Subcutaneous preadipocyte (primary cell): ENCODE results near the gene BRMS1. TPM values are rescaled to one million over a fixed set of nuclear protein-coding genes. Genes with fewer than 3 reads are reported as not detected.

Experiments
- small RNA-seq: library from RNA; depleted of rRNA; stranded (forward); fragments of <200 nt; gene quantifications from one replicate; pipeline ENCODE3, GENCODE V24; 2012
- total RNA-seq: library from RNA; depleted of rRNA; stranded (reverse); fragments of >200 nt; gene quantifications from 2 replicates; pipeline ENCODE4 v1.2.3, GENCODE V29; 2012

Gene BRMS1, protein sequence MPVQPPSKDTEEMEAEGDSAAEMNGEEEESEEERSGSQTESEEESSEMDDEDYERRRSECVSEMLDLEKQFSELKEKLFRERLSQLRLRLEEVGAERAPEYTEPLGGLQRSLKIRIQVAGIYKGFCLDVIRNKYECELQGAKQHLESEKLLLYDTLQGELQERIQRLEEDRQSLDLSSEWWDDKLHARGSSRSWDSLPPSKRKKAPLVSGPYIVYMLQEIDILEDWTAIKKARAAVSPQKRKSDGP
- total RNA-seq: 39.7 and 45.0 TPM in 2 replicates

DNA sequence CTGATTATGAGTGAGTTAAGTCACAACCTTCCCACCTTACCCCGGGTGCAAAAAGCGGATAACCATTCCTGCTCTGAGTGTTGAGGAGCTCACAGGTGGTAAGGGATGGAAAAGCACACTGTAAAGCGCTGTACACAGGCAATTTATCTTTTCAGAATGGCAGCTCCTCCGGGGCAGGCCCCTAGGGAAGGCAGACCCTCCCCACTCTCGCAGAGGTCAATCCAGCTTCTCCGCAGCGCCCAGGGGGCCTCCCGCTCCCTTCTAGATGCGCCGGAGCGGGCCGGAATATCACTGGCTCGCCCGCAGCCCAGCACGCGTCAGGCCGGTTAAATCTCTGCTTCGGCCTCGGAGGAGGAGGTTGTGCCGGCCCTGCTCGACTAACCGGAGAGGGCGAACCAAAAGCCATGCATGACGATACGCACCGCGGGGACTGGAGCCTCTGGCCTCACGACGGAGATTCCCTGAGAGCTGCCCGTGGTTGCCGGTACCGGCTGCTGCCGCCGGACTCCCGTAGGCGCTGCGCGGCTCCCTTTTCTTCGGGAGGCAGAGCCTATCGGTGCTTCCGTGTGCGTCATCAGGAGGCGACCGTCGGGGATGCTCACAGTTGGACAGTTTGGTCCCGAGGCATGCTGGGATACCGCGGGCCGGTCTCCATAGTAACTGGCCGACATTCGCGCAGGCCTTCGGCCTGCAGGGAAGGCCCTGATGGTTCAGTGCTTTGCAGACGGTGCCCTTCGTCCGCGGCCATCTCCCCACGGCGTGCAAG is at the start of gene BRMS1:
TSS of gene BRMS1 (minus strand) at position 555 of the 766 bp plus-strand sequence. CDS start 2,870 bp downstream, outside the sequence.

DNA sequence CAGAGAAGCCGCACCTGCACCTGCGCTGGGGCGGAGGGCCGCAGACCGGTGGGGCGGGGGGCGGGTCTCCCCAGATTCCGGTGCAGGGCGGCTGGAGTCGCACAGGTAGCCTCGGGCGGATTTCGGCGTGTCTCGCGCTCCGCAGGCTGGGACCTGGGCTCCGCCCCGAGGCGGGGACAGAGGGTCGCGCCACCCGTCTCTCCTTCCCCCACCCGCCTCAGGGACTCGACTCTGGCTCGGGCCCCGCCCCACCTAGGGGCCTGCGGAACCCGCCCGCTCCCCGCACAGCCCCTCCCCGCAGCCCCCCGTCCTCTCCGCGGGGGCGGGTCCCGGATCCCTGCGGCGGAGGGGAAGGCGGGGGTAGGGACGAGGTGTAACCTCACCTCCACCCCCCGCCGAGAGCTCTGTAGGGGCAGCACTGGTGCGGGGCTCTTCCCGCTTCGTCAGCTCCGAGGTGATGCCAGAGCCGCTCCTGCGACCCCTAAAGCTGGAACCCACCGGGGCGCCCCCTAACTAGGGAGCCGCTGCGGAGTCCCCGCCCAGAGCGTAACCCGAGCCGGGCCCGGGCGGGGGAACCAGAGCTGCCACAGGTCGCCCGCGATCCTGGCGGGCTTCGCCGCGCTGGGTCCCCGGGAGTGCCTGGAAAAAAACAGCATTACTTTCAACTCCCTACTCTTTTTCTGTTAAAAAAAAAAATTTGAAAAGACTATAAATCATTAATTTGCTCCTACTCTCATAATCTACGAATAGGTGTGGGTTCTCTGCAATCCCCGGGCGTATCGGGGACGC is 26.9 kb upstream of the BRMS1 start, which contains the start of gene SLC29A2:
TSS of gene SLC29A2 (minus strand) at position 134 of the 789 bp plus-strand sequence. CDS start 169 bp downstream, outside the sequence.

DNA sequence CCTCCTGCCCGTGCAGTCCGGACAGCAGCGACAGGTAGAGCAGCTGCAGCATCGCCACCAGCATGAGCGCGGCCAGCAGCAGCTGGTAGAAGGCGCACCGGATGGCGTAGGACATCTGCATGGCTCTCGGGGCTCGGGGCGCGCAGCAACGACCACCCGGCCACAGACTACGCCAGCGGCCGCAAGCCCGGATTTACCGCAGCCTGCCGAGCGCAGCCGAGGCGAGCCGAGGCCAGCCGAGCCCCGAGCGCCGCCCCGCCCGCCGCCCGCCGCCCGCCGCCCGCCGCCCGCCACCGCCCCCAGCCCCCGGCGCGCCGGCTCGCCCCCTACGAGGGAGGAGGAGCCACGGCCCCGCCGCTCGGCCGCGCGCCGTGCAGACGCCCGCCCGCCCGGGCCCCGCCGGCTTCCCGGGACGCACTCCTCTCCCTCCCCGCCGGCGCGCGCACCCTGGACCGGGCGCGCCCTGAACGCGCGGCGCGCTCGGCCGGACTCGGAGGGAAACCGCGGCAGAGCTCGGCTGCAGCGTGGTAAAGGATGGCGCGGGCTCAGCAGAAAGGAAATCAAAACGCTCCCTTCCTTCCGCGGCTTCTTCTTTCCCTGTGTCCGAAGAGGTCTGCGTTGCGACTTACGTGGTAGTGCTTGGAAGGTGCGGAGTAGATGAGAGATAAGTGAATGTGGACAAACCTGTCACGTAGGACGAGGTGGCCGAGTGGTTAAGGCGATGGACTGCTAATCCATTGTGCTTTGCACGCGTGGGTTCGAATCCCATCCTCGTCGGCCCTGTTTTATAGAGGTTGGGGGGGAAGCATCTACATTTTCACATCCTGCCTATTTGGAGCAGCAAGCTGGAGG is 2.7 kb upstream of the BRMS1 start, which contains the start of gene B4GAT1:
TSS of gene B4GAT1 (minus strand) at position 205 of the 852 bp plus-strand sequence. CDS start at position 121, 84 bp downstream.

DNA sequence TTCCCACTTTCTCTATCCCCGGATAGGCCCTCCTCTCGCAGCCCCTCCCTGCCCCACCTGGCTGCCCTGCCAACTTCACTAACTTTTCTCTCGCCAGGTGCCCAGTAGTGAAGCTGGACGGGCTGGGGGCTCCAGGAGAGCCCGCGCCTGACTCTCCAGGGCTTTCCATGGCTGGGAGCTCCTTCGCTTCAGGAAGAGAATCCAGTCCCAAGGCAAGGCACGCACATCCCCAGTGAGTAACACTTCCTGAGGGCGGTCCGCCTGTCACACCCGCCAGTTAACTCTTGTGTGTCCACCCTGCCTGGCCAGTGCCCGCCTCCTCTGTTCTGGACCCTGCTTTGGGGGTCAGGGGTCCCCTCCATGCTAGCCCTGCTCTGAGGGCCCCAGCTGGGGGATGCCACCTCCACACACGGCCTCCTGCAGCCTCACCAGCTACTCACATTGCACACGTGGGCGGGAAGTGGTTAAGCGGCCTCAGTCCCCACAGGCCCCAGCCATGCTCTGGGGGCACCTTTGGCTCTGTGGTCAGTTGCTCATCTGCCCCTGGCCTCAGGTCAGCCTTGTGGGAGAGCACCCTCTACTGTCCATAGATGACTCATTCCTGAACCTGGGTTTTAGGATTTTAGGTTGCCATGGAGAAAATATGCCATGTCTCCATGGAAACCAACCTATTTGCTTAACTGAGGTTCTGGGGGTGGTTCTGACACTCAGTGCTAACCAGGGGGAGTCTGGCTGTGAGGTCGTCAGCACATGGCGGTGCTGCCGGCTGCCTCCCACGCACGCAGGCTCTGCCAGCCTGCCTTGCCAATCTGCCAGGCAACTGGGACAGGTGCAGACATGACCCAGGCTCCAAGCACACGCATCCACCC is 8.4 kb downstream of the BRMS1 start, which contains the start of gene RIN1:
TSS of gene RIN1 (minus strand) at position 201 of the 869 bp plus-strand sequence. CDS start at position 169, 32 bp downstream.

DNA sequence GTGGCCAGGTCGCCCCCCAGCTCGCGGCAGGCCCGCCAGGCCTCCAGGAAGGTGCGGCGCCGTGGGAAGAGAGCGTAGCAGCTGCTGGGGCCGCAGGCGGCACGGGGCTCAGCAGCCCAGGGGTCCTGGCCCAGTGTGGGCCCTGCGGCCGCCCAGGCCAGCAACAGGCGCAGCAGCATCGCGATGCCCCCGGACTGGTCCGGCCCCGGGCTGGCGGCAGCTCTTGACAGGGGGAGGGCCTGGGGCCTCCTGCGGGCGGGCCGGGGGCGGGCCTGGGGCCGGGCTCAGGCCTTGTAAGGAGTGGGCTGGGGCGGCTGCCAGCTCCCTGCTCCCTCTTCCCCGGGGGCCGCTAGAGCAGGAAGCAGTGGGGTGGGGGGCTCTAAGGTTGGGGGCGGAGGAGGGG is 28.1 kb downstream of the BRMS1 start, which contains the start of gene CD248:
TSS of gene CD248 (minus strand) at position 196 of the 403 bp plus-strand sequence. CDS start at position 179, 17 bp downstream.

DNA sequence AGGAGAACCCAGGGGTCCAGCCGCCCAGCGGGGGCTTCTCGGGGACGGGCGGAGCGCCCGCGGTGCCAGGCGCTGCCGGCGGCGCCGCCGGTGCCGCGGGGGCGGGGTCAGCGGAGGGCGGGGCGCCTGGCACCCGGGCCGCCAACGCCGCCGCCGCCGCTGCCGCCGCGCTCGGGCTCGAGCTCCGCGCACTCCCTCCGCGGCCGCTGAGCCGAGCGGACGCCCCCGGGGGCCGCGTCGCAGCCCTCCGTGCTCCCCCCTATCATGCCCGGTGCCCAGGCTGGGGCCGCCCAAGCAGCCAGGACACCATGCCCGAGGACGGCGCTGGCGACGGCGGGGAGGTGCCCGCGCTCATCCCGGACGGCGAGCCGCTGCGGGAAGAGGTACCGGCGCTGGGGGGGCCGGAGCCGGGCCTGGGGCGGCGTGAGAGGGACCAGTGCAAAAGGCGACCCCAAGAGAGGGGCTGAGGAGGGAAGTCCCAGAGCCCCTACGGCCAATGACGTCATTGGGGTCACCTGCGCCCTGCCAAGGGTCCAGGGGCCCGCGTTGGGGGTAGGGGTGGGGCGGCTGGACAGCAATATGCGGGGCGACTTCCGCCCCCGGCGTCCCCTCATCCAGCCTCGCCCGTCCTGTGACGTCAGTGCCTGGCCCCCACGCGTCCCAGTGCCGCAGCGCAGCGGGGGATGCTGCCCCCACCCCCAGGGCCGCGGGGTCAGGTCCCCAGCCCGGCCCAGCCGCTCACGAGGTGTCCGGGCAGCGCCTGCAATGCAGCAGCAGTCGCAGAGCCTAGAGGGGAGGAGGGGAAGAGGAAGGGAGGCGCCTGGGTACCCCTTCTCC is 53.0 kb downstream of the BRMS1 start, which contains the start of gene TMEM151A:
TSS of gene TMEM151A (plus strand) at position 189 of the 837 bp plus-strand sequence. CDS start at position 309, 120 bp downstream.

DNA sequence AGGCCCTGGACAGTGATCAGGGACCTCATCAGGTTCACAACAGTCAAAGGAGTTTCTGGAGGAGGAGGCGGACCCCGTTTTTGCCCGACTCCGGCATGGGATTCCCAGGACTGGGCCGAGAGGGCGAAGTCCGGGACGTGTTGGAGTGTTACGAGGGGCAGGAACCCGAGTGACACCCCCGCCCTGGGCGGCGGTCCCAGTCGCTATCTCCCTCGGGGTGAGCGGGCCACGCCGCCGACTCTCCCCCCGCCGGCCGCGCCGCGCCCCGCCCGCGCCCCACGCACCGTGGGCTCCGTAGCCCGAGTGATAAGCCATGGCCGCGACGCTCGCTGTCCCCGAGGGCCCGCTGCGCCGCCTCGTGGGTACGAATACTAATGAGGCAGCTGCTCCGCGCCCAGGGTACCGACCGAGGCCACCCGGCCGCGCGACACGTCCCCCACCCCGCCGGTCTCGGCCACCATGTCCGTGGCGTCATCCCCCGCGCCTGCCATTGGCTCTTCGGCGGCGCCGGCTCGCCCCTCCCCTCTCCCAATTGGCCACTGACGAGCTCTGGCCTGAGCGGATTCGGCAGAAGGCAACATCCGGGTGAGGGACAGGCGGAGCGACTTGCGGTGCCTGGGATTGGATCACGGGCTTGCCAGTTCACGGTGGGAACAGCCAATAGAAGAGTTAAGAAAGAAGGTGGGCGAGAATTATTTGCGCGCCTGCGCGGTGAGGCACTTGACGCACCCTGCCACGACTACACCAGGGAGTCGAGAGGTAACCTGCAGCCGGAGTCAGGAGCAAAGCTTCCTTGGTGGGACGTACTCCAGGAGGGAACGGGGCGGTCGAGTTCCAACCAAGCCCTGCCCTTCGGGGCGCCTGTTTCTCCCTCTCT is 56.0 kb downstream of the BRMS1 start, which contains the start of gene YIF1A:
TSS of gene YIF1A (minus strand) at position 473 of the 877 bp plus-strand sequence. CDS start at position 315, 158 bp downstream.

Small RNA genes within 50 kb of the gene (small RNA-seq; reads per million reads assigned to genes)
- gene RF00017: not detected
- gene RNU1-84P: 2.0 reads per million, percentile 79 among the genes with 10 or more reads in this experiment

Other genes starting within 250 kb of the BRMS1 start
- gene KLC2, start 87.4 kb downstream of the BRMS1 start, total RNA-seq: 14.0 and 17.0 TPM in 2 replicates
- gene RAB1B, start 76.5 kb downstream of the BRMS1 start, total RNA-seq: 81.6 and 93.1 TPM in 2 replicates
- gene CNIH2, start 66.9 kb downstream of the BRMS1 start, total RNA-seq: 0.73 TPM in 1 of 2 replicates, not detected in the other
- 167 and 193 TPM in 2 replicates for gene YIF1A, start 56.0 kb downstream of the BRMS1 start, total RNA-seq
- gene TMEM151A, start 53.2 kb downstream of the BRMS1 start, total RNA-seq: under 0.01 and 0.20 TPM in 2 replicates
- gene CD248, start 28.1 kb downstream of the BRMS1 start, total RNA-seq: 63.5 and 135 TPM in 2 replicates
- 53.3 and 68.2 TPM in 2 replicates for gene RIN1, start 8.7 kb downstream of the BRMS1 start, total RNA-seq
- 17.2 and 19.8 TPM in 2 replicates for gene B4GAT1, start 2.5 kb upstream of the BRMS1 start, total RNA-seq
- gene SLC29A2, start 26.7 kb upstream of the BRMS1 start, total RNA-seq: 0.37 and 0.39 TPM in 2 replicates
- not detected in 2 replicates for gene NPAS4, start 75.9 kb upstream of the BRMS1 start, total RNA-seq
- 38.9 and 43.7 TPM in 2 replicates for gene MRPL11, start 93.7 kb upstream of the BRMS1 start, total RNA-seq
- gene PELI3, start 121.8 kb upstream of the BRMS1 start, total RNA-seq: 8.5 and 11.5 TPM in 2 replicates
- 43.4 and 48.5 TPM in 2 replicates for gene DPP3, start 135.3 kb upstream of the BRMS1 start, total RNA-seq
- 29.1 and 31.2 TPM in 2 replicates for gene BBS1, start 165.5 kb upstream of the BRMS1 start, total RNA-seq
- 8.8 and 12.9 TPM in 2 replicates for gene ZDHHC24, start 200.9 kb upstream of the BRMS1 start, total RNA-seq
- under 0.01 TPM in 1 of 2 replicates, not detected in the other for gene ACTN3, start 201.8 kb upstream of the BRMS1 start, total RNA-seq
- 5.3 and 15.4 TPM in 2 replicates for gene CTSF, start 223.5 kb upstream of the BRMS1 start, total RNA-seq
- 0.37 and 0.78 TPM in 2 replicates for gene CCDC87, start 248.0 kb upstream of the BRMS1 start, total RNA-seq
- 30.9 and 36.0 TPM in 2 replicates for gene CCS, start 248.1 kb upstream of the BRMS1 start, total RNA-seq